Thyroid gland (tissue), 4 donors: ENCODE data around the gene KLHDC4. TPM values are rescaled to one million over a fixed set of nuclear protein-coding genes. Genes with fewer than 3 reads are reported as not detected.

ENCODE experiments used
- DNase-seq, 2 donors: peaks; one replicate each; pipeline ENCODE4 v3.0.0-alpha.2; 2019
- H3K27ac ChIP-seq, 3 donors: fragments of 200-600 bp; sonication (generic); 1 replicate in 2 of 3; 2 replicates in 1 of 3; pipeline ENCODE4 v1.5.1; 2016 to 2019; ENCODE audit warnings: mild to moderate bottlenecking in 1 of 3, moderate library complexity in 1 of 3
- H3K27me3 ChIP-seq: fragments of 200-600 bp; sonication (generic); one replicate; pipeline ENCODE4 v1.5.1; 2019
- H3K36me3 ChIP-seq, 2 donors: fragments of 200-600 bp; sonication (generic); one replicate each; pipeline ENCODE4 v1.5.1; 2016 to 2019
- H3K4me1 ChIP-seq, 2 donors: fragments of 200-600 bp; sonication (generic); one replicate each; pipeline ENCODE4 v1.5.1; 2017 to 2019
- H3K4me3 ChIP-seq, 3 donors: fragments of 200-600 bp; sonication (generic); replicated peaks in 1 of 3; 1 replicate in 2 of 3; 2 replicates in 1 of 3; pipeline ENCODE4 v1.5.1; 2016; ENCODE audit warnings: mild to moderate bottlenecking in 1 of 3
- H3K9me3 ChIP-seq: fragments of 200-600 bp; sonication (generic); one replicate; pipeline ENCODE4 v1.5.1; 2017
- POLR2A ChIP-seq, 2 donors: fragments of 450-650 bp; IDR thresholded peaks; one replicate each; pipeline ENCODE4 v1.6.1; 2017; ENCODE audit warnings: antibody characterized with exemption in 2 of 2, mild to moderate bottlenecking in 2 of 2, moderate library complexity in 1 of 2
- whole genome bisulfite sequencing, 2 donors: methylation state at CpG; one replicate each; pipeline ENCODE4 v1.1.5; 2017; 5-methylcytosine and 5-hydroxymethylcytosine counted together
- intact Hi-C: fragments of 100-400 bp; cut with DNase I; formaldehyde crosslinking; loops from one replicate; pipeline ENCODE4 v1.15.1; 2023
- total RNA-seq, 4 donors: library from RNA; depleted of rRNA; stranded (reverse); fragments of >200 nt; gene quantifications; one replicate each; pipeline ENCODE4 v1.2.3, GENCODE V29; 2016
- TF ChIP-seq, protein P1 (sequence below), 6 experiments: fragments of 200-600 bp in 3 of 6; fragments of 450-650 bp in 3 of 6; sonication (generic) in 3 of 6; IDR thresholded peaks; one replicate each; pipeline ENCODE4 v1.5.1; 2016 to 2019; ENCODE audit warnings: antibody characterized with exemption in 6 of 6, mild to moderate bottlenecking in 2 of 6, inconsistent platforms in 1 of 6, moderate library complexity in 1 of 6

KLHDC4 gene
- total RNA-seq, 4 donors from 2014 or later = 19.9 to 40.9 (median 30.3) TPM

DNA sequence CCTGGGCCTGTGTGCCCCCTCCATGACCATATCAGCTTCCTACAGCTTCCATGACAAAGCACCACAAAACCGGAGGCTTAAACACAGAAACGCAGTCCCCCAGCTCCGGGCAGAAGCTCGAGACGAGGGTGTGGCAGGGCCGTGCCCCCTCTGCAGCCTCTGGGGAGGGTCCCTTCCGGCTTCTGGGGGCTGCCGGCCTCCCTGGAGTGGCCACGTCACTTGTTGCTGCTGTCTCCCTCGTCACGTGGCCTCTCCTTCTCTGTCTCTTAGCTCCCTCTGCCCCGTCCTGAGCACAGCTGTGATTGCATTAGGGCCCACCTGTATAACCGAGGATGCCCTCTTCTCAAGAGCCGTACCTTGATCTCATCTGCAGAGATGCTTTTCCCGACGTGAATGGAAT lies 98.9 kb downstream of the KLHDC4 start:
- intact Hi-C loops = no loop called here
- Histone ChIP-seq H3K36me3 (no peaks in the 10 kb centered on the region), H3K27me3 (no peaks in the 10 kb centered on the region), H3K9me3 (no peaks in the 10 kb centered on the region), H3K4me1 (no peaks in the 10 kb centered on the region), H3K27ac (no peak overlapping the region), H3K4me3 (no peak overlapping the region)
- TF ChIP-seq, protein P1, sequence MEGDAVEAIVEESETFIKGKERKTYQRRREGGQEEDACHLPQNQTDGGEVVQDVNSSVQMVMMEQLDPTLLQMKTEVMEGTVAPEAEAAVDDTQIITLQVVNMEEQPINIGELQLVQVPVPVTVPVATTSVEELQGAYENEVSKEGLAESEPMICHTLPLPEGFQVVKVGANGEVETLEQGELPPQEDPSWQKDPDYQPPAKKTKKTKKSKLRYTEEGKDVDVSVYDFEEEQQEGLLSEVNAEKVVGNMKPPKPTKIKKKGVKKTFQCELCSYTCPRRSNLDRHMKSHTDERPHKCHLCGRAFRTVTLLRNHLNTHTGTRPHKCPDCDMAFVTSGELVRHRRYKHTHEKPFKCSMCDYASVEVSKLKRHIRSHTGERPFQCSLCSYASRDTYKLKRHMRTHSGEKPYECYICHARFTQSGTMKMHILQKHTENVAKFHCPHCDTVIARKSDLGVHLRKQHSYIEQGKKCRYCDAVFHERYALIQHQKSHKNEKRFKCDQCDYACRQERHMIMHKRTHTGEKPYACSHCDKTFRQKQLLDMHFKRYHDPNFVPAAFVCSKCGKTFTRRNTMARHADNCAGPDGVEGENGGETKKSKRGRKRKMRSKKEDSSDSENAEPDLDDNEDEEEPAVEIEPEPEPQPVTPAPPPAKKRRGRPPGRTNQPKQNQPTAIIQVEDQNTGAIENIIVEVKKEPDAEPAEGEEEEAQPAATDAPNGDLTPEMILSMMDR (IDR thresholded peaks at IDR 0.05) = no peak
- TF ChIP-seq POLR2A (IDR thresholded peaks at IDR 0.05) = no peak
- DNase-seq = no peak
- WGBS, 2 donors = 76 to 80% methylated on average over 14 to 16 of the region's 16 CpGs

DNA sequence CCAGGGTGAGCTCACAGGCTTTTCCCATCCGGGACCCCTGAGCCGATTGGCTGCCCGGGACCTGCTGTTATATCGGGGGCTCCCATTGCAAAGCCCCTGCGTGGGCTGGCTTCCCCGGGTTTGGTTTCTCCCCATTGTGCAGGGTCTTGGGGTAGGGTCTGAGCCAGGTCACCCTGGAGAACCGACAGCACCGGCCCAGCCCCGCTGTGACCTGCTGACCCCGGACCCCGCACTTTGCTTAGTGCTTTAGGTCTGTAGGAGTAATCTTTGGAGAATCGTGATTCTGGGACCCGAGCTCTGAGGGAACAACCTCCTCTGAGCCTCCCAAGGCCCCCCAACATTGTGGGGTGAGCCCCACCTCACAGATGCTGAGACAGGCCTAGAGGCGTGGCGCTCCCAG lies 100.6 kb downstream of the KLHDC4 start:
- no peaks in the 10 kb centered on the region for H3K4me1 ChIP-seq
- DNase-seq = no peak
- 85 to 100% methylated on average over 2 to 15 of the region's 15 CpGs for WGBS, 2 donors
- H3K27ac ChIP-seq = no peak overlapping the region
- no peaks in the 10 kb centered on the region for H3K27me3 ChIP-seq
- H3K36me3 ChIP-seq = no peaks in the 10 kb centered on the region
- intact Hi-C loops = no loop called here
- no peaks in the 10 kb centered on the region for H3K9me3 ChIP-seq
- H3K4me3 ChIP-seq = no peak overlapping the region
- TF ChIP-seq POLR2A (IDR thresholded peaks at IDR 0.05) = no peak
- TF ChIP-seq, protein P1 (IDR thresholded peaks at IDR 0.05) = no peak

DNA sequence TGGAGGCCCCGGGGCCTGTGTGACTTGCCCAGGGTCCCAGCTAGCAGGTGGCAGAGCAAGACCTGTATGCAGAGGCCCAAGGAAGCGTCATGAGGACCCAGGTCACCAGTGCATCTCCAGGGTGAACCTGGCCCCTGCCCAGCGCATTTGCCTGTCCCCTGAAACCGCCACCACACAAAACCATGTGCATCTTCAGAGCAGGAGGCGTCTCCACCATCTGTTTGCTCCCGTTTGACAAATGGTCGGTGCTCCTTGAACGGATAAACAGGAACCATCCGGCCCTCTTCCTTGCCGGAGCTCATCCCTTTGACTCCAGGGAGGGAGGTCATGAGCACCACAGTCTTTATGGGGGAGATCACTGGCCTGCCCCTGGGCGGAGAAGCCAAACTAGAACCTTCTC lies 101.0 kb downstream of the KLHDC4 start:
- intact Hi-C loops = no loop called here
- DNase-seq = no peak
- Histone ChIP-seq H3K4me3 (no peak overlapping the region), H3K27me3 (no peaks in the 10 kb centered on the region), H3K36me3 (no peaks in the 10 kb centered on the region), H3K27ac (no peak overlapping the region), H3K4me1 (no peaks in the 10 kb centered on the region), H3K9me3 (no peaks in the 10 kb centered on the region)
- TF ChIP-seq POLR2A (IDR thresholded peaks at IDR 0.05) = no peak
- TF ChIP-seq, protein P1 (IDR thresholded peaks at IDR 0.05) = no peak
- 83 to 85% methylated on average over 8 to 11 of the region's 11 CpGs for WGBS, 2 donors

DNA sequence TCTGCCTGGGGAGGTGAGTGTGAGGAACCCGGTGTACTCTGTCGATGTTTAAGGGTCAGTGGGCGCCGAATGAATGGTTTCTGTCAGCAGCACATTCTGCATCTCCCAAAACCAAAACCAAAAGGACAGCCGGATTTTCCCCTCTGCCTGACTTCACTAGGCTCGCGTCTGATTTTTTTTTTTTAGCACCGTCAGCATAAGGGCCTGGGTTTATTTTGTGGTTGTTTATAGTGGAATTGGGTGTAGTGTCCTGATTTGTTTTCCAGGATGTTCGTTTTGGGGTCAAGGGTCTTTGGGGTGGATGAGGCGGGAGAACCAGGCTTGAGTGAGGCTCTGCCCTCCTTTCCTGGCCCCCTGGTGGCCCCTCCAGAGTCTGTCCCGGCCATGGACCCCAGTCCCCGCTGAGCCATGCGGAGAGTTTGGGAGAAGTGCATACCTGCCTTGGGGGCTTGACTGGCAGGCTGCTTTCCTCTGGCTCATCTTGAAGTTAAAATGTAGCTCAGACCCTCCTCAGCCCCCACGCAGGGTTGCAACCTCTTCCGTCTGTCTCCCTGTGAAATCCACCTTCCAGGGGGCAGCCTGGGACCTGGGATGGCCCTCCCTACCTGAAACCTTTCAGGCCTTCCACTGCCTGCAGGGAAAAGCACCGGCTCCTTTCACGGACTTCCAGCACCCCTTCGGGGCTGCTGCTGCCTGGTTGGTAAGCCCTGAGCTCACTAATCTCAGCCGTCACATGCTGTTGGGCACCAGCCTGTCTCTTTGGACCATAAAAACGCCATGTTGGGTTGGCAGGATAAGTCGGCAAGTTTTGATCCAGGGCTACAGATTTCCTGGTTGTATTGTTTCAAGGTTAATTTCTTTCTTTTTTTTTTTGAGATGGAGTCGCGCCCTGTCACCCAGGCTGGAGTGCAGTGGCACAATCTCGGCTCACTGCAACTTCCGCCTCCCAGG lies 103.3 kb downstream of the KLHDC4 start:
- TF ChIP-seq, protein P1 (IDR thresholded peaks at IDR 0.05) = no peak
- no peak for TF ChIP-seq POLR2A (IDR thresholded peaks at IDR 0.05)
- intact Hi-C loops = no loop called here
- Histone ChIP-seq H3K4me3 (no peak overlapping the region), H3K9me3 (no peaks in the 10 kb centered on the region), H3K4me1 (no peaks in the 10 kb centered on the region), H3K27me3 (no peaks in the 10 kb centered on the region), H3K36me3 (no peaks in the 10 kb centered on the region), H3K27ac (no peak overlapping the region)
- no peak for DNase-seq
- 78 to 80% methylated on average over 25 of the region's 25 CpGs for WGBS, 2 donors

DNA sequence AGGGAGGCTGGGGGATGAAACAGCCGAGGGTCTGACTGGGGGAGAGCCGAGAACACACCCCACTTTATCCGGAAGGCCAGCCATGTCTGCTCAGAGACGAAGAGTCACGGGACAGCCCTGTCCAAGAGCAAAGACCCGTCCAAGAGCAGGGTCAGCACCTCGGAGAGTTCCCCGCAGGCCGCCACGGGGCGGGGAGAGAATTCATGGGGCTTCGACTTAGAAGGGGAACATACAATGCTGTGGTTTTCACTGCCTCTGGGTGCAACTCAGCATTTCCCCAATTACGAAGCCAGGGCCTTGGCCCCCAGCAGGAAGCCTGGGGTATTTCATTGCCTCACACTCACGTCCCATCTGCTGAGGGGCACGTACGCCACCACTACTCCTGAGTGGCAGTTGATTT lies 104.2 kb downstream of the KLHDC4 start:
- no peaks in the 10 kb centered on the region for H3K4me1 ChIP-seq
- DNase-seq = peak; percentile 7 to 32
- no peak overlapping the region for H3K27ac ChIP-seq
- WGBS, 2 donors = 17 to 20% methylated on average over 13 to 14 of the region's 16 CpGs
- H3K36me3 ChIP-seq = no peaks in the 10 kb centered on the region
- no peaks in the 10 kb centered on the region for H3K9me3 ChIP-seq
- TF ChIP-seq, protein P1 (IDR thresholded peaks at IDR 0.05) = no peak
- no peak for TF ChIP-seq POLR2A (IDR thresholded peaks at IDR 0.05)
- intact Hi-C loops = no loop called here
- H3K4me3 ChIP-seq = no peak overlapping the region
- no peaks in the 10 kb centered on the region for H3K27me3 ChIP-seq
